ENCODE data around the gene GPLD1.

GRCh38 chr6:24486065-24486464 lies 3.3 kb downstream of the GPLD1 start:
- TF ChIP-seq CTCF (IDR thresholded peaks at IDR 0.05) (no peak), POLR2A (IDR thresholded peaks at IDR 0.05) (no peak)
